NT2/D1 (cell line): Measurements from ENCODE around the gene PAPPA.

ENCODE experiments used
- YY1 ChIP-seq: IDR thresholded peaks from 2 replicates; pipeline ENCODE4 v1.6.1; 2011; ENCODE audit not compliant: insufficient read length, insufficient read depth
- ZNF274 ChIP-seq: IDR thresholded peaks from 2 replicates; pipeline ENCODE4 v1.6.1; 2011; ENCODE audit warnings: mild to moderate bottlenecking, low read depth, low read length

GRCh38 chr9:116207371-116208111 is 54.0 kb downstream of the PAPPA start:
- TF ChIP-seq ZNF274 (no peak), YY1 (no peak)
